Fibroblast of skin of right biceps (primary cell): ENCODE results near the gene MEIS2.

Experiments used
- DNase-seq: peaks from one replicate; pipeline ENCODE4 v3.0.0-alpha.2; 2013

The MEIS2 gene

DNA sequence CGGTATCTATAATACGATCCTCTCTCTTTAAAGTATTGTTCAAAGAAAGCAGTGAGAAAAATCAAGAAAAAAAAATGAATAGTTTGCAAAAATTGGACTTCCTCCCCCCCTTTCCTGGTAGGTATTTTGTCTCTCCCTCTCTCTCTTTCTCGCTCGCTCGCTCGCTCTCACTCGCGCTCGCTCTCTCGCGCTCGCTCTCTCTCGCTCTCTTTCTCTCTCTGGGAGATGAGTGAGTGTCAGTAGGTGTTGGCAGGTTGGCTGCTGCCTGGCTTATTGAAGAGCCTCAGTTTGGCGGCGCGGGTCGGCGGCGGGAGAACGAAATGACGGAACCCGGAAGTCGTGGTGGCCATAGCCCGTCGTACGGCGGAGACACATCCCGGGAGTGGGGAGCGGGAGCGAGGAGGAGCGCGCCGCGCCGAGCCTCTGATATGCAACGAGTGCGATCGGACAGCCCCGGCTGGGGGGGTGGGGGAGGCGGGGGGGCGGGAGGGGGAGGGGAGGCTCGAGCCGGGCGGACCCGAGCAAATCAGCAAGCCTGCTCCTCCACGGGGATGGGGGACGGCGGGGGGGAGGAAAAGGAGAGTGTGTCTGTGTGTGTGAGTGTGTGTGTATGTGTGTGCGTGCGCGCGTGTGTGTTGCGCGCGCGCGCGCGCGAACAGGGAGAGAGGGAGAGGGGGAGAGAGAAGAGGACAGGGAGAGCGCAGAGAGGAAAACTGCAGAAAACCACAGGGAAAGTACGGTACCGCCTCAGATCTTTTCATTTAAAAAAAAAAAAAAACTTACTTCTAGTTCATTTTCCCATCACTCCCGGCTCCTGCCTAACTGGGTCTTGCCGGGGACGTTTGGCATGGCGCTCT, at the start of gene MEIS2:
Gene MEIS2, minus strand, starts transcription at position 441 of the 857 bp plus-strand sequence. CDS start 1,083 bp downstream, outside the sequence.
- DNase-seq, result peak; percentile 99

DNA sequence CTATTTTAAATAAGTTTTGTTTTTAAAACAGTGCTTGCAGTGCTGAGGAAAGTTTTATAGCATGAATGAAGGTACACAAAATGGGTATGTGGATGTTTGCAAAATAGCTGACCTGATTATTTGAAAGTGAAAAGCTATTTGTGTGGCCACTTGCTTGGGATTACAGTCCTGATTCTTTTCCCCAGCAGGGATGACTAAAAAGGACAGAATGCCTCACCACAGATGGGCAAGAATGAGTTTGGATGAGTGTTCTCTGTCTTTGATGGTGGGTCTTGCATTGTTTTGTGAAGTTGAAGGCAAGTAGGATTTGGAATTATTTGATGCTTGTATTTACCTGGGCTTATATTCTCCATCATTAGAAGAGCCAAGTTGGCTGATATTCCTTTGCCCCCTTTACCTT, 48.8 kb upstream of the MEIS2 start:
- DNase-seq, result peak; percentile 50

DNA sequence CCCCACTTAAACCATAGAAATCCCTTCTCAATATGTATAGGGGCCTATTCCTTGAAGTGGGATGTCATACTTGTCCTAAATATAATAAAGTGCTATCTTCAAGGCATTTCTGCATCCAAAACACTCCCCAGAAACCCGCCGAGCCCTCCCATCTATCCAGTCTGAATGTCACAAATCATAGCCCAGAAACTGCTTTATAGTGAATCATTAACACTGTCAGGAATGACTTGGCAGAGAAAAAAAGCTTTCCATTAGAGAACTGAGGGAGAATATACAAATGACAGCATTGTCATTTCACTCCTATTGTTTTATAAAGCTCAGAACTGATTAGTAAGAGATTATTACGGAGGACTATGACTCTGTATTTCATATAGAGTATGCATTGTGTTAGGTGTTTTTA, 48.4 kb upstream of the MEIS2 start:
- DNase-seq, result no peak

DNA sequence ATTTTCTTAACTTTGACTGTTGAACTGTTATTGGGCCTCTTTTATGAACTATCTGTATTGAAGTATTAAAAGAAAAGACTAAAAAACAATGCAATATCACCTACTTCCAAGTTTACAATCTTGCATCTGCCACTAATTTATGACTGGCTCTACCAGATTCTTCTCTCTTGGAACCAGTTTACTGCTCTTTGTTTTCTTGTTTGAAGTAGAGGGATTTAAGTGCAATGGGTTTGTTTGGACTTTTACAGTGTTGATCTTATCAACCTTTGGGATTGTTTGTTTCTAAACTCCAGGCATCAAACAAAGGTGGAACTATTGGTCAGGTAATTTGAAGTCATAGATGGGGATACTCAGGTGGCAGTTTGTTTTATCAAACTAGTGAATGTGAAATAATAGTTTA, 43.0 kb upstream of the MEIS2 start:
- no peak for DNase-seq

DNA sequence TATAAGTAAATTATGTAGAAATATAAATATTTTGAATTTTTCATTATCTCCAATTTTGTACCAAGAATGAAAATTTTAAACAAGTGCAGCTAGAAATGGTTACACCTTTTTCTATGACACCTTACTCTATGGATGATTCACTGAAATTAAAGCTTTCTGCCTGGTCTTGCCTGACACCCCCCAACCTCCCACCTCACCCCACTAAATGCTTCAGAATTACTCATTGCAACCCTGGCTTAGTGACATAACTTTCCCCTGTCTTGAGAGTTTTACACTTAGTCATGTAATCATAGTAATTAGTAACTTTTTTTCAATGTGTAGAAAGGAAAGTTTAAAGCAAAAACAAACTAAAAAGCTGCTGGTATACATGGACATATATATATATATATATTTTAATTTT, 42.0 kb upstream of the MEIS2 start:
- DNase-seq, result peak; percentile 58

DNA sequence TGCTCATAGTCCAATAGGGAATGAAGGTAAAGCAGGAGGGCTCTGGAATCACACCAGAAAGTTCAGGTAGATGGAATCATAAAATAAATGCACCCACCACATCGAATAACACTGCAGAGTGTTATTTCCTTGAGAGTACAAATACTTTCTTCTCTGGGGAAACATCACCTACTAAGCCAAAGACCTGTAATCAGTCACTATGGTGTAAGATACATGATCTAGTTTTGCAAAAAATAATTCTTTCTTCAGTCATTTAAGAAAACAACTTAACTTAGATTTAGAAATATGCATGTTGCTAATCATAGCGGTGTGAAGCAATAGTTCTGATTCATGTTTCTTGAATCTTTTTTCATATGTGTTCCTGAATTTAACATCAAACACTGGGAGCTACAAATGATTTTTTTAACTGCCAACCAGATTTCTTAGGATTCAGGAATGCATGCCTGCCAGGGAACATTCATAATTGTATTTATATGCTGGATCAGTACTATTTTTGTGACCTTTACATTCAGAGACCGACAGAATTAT, 40.2 kb upstream of the MEIS2 start:
- DNase-seq, result peak; percentile 56

DNA sequence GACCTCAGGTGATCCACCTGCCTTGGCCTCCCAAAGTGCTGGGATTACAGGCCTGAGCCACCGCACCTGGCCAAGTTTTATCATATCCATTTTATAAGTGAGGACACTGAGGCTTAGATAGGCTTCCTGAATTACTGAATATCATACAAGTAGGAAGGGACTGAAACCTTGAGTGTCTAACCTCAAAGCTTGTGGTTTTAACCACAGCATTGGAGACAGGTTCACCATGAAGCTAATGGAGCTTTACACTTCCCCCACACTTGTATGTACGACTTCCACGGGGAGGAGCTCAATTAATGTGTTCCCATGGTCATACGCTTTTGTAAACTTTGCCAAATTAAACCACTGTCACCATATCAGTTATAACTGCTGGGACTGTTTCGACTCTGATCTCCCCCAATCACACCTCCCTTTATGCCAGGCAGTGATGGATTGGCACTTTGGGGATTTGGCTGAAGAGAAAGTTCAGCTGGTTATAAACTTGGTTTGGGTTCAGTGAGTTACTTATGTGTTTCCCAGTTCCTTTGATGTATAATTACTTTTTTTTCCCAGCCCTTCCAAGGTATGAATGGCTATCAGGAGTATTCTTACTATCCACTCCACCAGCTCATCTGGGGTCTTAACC, 38.4 kb upstream of the MEIS2 start:
- no peak for DNase-seq

DNA sequence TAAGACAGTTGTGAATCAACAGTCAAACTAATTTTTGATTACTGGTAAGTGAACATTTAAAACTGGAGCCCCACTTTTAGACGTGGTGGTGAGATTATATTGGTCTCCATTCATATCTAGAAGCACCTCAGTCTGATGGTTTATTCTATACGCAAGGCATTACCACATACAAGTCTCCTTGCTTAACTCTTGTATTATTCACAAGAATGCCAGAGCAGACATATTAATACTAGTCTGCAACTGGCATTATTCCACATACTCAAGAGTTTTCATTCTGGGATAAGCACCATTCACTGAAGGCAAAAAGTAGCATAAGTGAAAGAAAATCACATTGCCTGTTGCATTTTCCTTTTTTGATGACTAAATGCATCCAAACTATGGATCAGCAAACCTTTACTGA, 36.9 kb upstream of the MEIS2 start:
- peak; percentile 30 for DNase-seq

DNA sequence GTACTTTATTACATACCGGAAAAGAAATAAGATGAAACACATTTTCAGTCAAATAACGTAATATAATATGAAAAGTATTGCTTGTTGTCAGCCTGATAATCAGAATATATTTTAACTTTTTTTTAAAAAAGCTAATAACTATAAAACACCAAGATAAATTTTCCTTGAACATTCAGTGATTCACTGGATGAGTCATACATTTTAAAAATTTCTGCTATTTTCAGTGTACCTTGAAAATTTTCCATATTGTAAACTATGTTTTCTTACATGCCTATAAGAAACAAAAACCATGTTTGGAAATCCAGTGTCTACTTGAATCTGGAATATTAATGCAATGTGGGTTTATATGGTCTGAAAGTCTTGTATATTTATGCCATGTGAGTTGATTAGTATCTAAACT, 36.3 kb upstream of the MEIS2 start:
- peak; percentile 34 for DNase-seq

DNA sequence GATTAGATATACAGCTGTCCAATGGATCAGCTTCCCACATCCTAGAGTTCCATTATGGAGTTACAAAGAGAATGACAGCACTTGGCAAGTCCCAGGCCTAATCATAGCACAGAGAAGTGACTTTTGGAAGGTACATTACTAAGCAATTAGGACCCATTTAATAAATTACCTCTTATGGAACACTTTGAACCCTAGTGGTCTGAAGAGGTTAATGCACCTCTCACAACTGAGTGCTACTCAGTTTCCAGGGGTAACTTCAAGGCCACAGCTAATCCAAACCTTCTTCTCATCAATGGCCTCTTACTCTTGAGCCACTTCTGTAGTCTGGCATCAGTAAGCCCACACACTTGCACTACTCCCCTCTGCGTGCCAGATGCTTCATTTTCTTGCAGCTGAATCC, 34.9 kb upstream of the MEIS2 start:
- no peak for DNase-seq

DNA sequence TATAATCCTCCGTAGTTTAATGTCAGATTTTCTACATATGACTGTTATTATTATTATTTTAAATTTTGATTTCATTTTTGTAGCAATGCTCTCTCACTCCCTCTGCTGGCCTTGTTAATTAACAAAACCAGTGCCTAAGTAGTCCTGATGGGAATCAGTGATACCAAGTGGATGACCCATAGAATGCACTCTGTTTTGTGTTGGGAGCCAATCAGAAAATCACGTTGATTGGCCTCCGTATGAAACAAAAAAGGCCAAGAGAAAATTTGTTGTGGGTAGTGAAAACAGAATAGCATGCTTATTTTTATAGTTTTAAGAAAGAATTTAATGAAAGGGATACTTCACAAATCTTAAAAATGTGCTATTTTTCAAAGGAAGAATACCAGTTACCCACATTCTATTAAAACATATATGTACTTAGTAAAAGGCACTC, 34.4 kb upstream of the MEIS2 start:
- peak; percentile 46 for DNase-seq

DNA sequence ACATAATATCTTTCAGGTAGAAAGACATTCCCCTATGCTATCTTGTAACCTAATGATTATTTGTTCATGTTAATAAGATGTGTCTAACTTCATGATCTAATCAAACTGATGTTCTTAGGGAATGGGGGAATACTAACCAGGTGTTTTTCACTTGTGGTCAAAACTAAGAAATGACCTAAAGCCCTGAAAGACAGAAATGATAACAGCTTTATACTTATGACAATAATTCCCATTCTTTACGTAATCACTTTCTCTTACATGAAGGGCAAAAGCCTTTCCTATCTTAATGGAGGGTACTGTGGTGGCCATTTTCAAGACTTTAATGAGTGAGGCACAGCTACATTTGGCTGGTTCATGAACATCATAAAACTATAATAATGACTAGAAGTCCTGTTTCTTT, 33.9 kb upstream of the MEIS2 start:
- no peak for DNase-seq

DNA sequence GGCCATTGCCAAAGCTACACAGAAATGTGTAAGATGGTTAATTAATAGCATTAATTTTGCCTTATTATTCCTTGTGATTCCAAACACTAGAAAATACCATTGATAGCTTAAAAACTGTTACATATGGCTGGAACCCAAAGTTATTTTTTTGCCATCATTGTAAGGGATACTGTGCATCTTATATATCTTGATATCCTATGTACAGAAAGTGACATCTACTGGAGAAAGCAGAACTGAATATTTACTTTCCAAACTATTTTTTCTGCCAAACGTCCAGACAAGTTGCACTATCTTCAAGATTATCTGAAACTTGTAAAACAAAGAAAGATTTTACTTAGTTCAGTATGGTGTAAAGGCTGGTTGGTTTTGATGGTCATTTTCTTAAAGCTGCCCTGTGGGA, 33.3 kb upstream of the MEIS2 start:
- peak; percentile 51 for DNase-seq

DNA sequence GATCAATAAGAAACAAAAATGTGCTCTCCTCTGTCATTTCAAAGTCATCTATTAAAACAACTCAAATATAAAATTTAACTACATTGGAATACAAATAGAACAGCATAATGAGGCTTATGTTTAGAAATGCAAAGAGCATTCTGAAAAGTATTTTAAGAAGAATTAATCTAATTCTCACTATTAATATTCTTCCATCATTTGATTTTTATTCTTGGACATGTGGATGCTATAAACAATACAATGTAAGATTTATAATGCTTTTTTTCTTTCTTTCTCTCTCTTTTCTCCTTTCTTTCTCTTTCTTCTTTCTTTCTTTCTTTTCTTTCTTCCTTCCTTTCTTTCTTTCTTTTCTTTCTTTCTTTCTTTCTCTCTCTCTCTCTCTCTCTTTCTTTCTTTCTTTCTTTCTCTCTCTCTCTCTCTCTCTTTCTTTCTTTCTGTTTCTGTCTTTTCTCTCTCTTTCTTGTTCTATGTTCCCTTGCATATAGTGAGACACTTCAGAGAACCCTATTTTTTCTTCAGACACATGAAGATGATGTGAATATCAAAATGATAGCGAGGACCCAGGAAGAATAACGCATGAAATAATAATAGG, 32.6 kb upstream of the MEIS2 start:
- no peak for DNase-seq

DNA sequence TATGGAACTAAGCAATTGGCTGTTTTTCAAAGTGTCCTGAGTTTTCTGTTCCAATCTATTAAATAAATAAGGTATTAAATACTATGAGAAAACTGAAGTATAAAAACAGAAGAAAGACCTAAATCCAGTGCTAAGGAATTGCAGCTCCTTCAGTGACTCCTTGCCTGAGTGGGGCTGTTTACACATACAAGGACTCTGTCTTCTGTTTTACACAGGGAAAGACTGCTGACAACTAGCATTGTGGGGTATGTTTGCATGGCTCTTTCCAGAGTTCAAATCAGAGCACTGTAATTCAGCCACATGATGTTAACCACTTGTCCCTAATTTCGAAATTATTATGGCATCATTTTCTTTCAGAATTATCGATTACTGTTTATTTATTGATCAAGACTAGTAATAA, 31.3 kb upstream of the MEIS2 start:
- no peak for DNase-seq

DNA sequence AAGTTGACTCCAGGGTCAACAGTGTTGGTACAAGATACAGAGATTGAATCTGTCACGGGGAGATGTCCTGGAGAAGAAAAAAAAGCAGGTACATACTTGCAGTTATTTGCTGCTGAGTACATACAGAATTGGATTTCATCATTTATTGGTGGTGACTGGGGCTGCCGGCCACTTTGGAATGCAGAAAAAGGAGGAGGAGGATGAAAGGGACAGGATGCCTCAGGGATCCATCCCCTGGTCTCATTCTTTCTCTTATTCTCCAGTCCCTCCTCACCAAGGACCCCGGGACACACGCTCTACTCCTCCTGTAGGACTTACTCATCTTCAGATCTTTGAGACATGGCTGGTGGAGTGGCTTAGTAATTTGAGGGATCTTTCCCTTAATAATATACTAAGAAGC, 30.0 kb upstream of the MEIS2 start:
- no peak for DNase-seq

DNA sequence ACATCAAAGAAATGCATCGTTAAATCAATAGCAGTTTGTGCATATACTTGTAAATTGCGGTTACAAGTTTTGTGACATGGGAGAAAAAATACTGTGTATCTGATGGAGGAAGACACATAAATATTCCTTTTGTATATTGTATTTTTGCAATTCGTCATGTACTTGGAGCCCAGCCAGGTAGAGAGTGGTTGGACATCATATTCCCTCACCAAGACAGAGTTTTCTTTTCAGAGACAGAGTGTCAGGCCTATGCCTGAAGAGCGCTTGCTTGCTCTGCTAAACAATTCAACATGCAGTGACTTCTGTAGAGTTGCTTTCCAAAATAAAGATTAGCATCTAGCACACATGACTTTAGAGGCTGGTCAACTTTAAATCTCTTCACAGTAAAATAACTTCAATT, 24.8 kb upstream of the MEIS2 start:
- DNase-seq, result peak; percentile 71

DNA sequence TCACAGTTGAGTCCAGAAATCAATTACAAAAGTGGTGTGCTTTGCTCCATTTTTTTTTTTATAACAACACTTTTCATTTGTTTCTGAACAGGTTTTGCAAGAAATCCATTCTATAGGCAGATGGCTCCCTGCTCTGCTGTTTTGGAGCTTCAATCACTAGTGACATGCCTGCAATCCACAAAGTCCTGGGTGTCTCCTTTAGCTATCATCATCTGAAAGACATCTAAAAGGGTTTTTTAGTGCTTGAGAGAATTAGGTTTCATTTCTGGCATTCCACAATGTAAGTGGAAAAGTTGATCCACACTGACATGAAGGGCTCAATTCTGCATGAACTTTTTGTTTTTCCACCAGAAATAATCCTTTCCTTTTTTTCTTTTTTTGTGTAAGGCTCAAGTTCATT, 24.0 kb upstream of the MEIS2 start:
- DNase-seq, result no peak

DNA sequence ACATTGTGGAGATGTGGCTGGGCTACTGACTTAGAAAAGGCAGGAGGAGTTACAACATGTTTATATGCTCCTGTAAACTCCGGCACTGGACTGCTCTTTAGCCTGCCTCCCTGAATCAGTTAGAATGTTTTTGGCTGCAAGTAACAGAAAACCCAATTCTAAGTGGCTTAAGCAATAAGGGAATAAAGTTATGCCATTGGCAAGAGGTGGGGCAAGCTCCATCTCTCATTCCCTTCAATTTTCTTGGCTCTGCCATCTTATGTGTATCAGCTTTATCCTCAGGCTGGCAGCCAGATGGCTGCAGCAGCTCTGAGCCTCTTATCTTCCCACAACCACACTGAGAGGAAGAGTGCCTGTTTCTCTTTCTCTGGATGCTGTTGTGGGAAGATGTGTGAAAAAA, 22.4 kb upstream of the MEIS2 start:
- DNase-seq, result no peak

DNA sequence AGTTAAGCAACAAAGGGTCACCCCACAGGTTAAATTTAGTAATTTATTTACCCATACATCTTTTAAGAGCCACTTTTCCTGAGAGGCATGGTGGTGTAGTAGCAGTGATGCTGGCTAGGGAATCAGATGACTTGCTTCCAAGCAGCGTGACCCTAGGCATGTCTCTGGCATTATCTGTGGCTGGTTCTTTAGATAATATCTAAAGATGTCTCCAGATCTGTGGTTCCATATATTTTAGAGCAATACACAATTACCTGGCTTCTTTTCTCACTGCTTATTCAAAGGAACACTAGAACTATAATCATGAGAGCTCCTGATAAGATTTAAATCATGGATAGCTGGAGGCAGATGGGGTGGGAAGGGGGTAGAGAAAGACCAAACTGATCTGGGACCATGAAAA, 21.1 kb upstream of the MEIS2 start:
- no peak for DNase-seq

DNA sequence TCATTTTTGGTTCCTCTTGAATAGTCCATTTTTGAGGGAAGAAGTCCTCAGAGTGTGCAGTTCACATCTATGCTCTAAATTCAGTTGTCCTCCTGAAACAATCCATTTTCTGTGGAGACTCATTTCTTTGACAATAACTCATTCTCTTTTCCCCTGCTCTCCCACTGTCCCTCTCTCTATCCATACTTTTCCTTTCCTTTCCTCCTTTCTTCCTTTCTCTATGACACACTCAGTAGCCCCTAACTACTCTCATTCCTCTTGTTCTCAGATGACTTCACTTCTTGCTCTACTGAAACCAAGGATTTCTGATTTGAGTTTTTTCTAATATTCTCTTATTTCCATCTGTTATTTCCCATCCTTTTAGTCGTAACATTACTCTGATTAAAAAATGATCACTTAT, 16.7 kb upstream of the MEIS2 start:
- no peak for DNase-seq

DNA sequence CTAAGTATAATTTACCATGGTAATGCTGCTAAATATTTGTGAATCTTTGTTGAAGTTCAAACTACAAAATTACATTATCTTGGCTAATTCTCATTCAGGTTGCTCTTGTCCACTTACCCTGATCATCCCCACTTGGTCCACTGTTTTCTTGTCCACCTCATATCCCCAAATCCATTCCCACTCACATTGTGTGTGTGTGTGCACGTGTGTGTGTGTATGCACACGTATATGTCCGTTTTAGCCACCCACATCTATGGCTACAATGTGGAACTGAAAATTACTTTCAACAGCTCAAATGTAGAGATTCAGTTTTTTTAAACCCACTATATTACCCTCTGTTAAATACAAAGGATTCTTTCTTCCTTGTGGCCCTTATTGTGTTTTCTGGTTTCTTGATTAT, 15.2 kb upstream of the MEIS2 start:
- no peak for DNase-seq

DNA sequence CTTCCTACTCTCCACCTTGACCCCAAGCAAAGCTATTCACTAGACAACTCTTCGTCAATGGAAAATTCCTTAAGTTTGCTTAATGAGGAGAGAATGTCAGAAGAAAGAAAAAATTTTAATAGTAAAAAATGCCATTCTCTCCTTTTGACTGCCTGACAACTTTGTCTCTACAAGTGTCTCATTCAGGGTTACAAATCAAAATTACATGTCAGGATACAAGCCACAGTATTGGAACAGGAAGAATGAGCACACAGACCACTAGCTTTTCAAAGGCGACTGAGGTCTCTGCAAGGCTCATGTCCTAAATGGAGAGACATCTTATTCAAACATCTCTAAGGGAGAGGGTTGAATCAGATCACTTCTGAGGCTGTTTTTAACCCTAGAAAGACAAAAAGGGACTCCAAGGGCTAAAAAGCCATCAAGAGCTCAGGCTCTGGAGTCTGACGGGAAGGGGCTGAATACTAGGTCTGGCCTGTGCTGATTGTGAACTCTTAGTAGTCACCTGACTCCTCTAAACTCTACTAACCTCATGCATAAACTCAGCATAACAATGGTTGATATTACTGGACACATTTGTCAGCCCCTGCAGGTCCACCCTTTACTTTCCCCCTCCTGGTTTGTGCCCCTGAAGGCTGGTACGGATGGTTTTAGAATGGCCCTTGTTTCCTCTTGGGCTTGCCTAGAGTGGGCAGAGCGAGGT, 12.8 kb upstream of the MEIS2 start:
- peak; percentile 59 for DNase-seq
